CD14-positive monocyte (primary cell): ENCODE measurements around the gene PPP1R2C. TPM values are rescaled to one million over a fixed set of nuclear protein-coding genes. Genes with fewer than 3 reads are reported as not detected.

Experiments
- DNase-seq, 3 donors: peaks; one replicate each; pipeline ENCODE4 v3.0.0-alpha.2; 2011 to 2022
- H2AFZ ChIP-seq: 2 replicates; pipeline ENCODE4 v1.6.0; 2012; ENCODE audit warnings: mild to moderate bottlenecking, low read depth, low read length, inconsistent platforms; ENCODE audit not compliant: insufficient read depth, poor library complexity, severe bottlenecking
- H3K27ac ChIP-seq, 2 donors: 1 replicate in 1 of 2; 2 replicates in 1 of 2; pipeline ENCODE4 v1.5.1; 2012 to 2013; ENCODE audit warnings: low read length in 2 of 2, control low read depth in 1 of 2, inconsistent platforms in 1 of 2, low read depth in 1 of 2, mild to moderate bottlenecking in 1 of 2
- H3K27me3 ChIP-seq, 2 donors: one replicate each; pipeline versions ENCODE4 v1.6.0 to v1.6.1; 2011 to 2013; ENCODE audit warnings: low read length in 2 of 2; ENCODE audit not compliant: control insufficient read depth in 2 of 2, insufficient read depth in 2 of 2
- H3K36me3 ChIP-seq, 2 donors: replicated peaks in 1 of 2; 1 replicate in 1 of 2; 2 replicates in 1 of 2; pipeline versions ENCODE4 v1.5.1 to v1.6.1; 2012 to 2013; ENCODE audit warnings: low read length in 2 of 2, control low read depth in 1 of 2, inconsistent platforms in 1 of 2, mild to moderate bottlenecking in 1 of 2; ENCODE audit not compliant: insufficient read depth in 2 of 2, control insufficient read depth in 1 of 2
- H3K4me1 ChIP-seq, 2 donors: 1 replicate in 1 of 2; 2 replicates in 1 of 2; pipeline versions ENCODE4 v1.5.1 to v1.6.1; 2012 to 2013; ENCODE audit warnings: low read length in 2 of 2, control low read depth in 1 of 2, inconsistent platforms in 1 of 2, mild to moderate bottlenecking in 1 of 2, moderate library complexity in 1 of 2; ENCODE audit not compliant: insufficient read depth in 2 of 2, control insufficient read depth in 1 of 2
- H3K4me2 ChIP-seq: replicated peaks from 2 replicates; pipeline ENCODE3; 2012; ENCODE audit warnings: low read length, moderate library complexity, mild to moderate bottlenecking; ENCODE audit not compliant: poor library complexity, severe bottlenecking; ENCODE audit errors: extremely low read depth
- H3K4me3 ChIP-seq, 3 experiments: fragments of 200-600 bp in 1 of 3; sonication (generic) in 1 of 3; replicated peaks in 1 of 3; 1 replicate in 2 of 3; 2 replicates in 1 of 3; pipeline ENCODE4 v1.5.1; 2011 to 2013; ENCODE audit warnings: low read length in 3 of 3, mild to moderate bottlenecking in 3 of 3, control low read depth in 2 of 3, low read depth in 2 of 3, inconsistent platforms in 1 of 3, moderate library complexity in 1 of 3
- H3K79me2 ChIP-seq: 2 replicates; pipeline ENCODE4 v1.6.0; 2012; ENCODE audit warnings: mild to moderate bottlenecking, control low read depth, inconsistent platforms, low read length, moderate library complexity; ENCODE audit not compliant: insufficient read depth
- H3K9ac ChIP-seq: 2 replicates; pipeline ENCODE4 v1.6.0; 2017; ENCODE audit warnings: low read length, mild to moderate bottlenecking; ENCODE audit not compliant: insufficient read depth, poor library complexity, severe bottlenecking
- H3K9me3 ChIP-seq, 2 donors: replicated peaks in 1 of 2; 1 replicate in 1 of 2; 2 replicates in 1 of 2; pipeline versions ENCODE4 v1.5.1 to v1.6.1; 2012 to 2013; ENCODE audit warnings: low read length in 2 of 2, control low read depth in 1 of 2; ENCODE audit not compliant: control insufficient read depth in 1 of 2, insufficient read depth in 1 of 2
- H4K20me1 ChIP-seq: 2 replicates; pipeline ENCODE4 v1.6.0; 2012; ENCODE audit warnings: mild to moderate bottlenecking, low read length, control low read depth, moderate library complexity; ENCODE audit not compliant: insufficient read depth
- H3K27ac Mint-ChIP-seq, 7 donors: one replicate each; pipeline ENCODE4 v1.8.0; 2020; ENCODE audit warnings: mild to moderate bottlenecking in 7 of 7, mixed read lengths in 7 of 7, moderate library complexity in 6 of 7, inconsistent platforms in 2 of 7
- H3K27me3 Mint-ChIP-seq, 3 donors: one replicate each; pipeline ENCODE4 v1.8.0; 2021 to 2022; ENCODE audit warnings: low read depth in 3 of 3, mild to moderate bottlenecking in 3 of 3, mixed read lengths in 3 of 3, moderate library complexity in 3 of 3, inconsistent platforms in 1 of 3
- H3K36me3 Mint-ChIP-seq, 2 donors: one replicate each; pipeline ENCODE4 v1.8.0; 2020; ENCODE audit warnings: mixed read lengths in 2 of 2, inconsistent platforms in 1 of 2, mild to moderate bottlenecking in 1 of 2
- H3K4me1 Mint-ChIP-seq: one replicate; pipeline ENCODE4 v1.8.0; 2020; ENCODE audit warnings: mild to moderate bottlenecking, mixed read lengths
- H3K4me3 Mint-ChIP-seq, 2 donors: one replicate each; pipeline ENCODE4 v1.8.0; 2020; ENCODE audit warnings: mild to moderate bottlenecking in 2 of 2, mixed read lengths in 2 of 2, moderate library complexity in 1 of 2
- H3K9me3 Mint-ChIP-seq, 7 donors: one replicate each; pipeline ENCODE4 v1.8.0; 2020 to 2022; ENCODE audit warnings: mixed read lengths in 7 of 7, mild to moderate bottlenecking in 6 of 7, moderate library complexity in 6 of 7, inconsistent platforms in 2 of 7
- WGBS: methylation state at CpG from one replicate; pipeline ENCODE4 v1.1.5; 2013; ENCODE audit warnings: missing lambda C conversion rate; ENCODE audit not compliant: insufficient coverage; 5-methylcytosine and 5-hydroxymethylcytosine counted together
- intact Hi-C, 2 donors: fragments of 100-400 bp; cut with micrococcal nuclease; formaldehyde crosslinking; loops; one replicate each; pipeline versions ENCODE4 v1.15.0 to v1.15.1; 2023
- polyA plus RNA-seq, 3 donors: library from polyadenylated mRNA; depleted of rRNA in 1 of 3; unstranded in 2 of 3; stranded (reverse) in 1 of 3; fragments of 300-500 nt in 2 of 3; fragments of >200 nt in 1 of 3; fragmentation: Illumina TruSeq in 2 of 3; gene quantifications; 1 replicate in 2 of 3; 2 replicates in 1 of 3; pipeline ENCODE4 v1.2.3, GENCODE V29; 2012 to 2021
- TF ChIP-seq, protein P1 (sequence below): fragments of 200-600 bp; IDR thresholded peaks from one replicate; pipeline ENCODE4 v1.8.0; 2022; ENCODE audit warnings: antibody characterized with exemption, mild to moderate bottlenecking

Gene PPP1R2C
- polyA plus RNA-seq, 3 donors, result not detected

DNA sequence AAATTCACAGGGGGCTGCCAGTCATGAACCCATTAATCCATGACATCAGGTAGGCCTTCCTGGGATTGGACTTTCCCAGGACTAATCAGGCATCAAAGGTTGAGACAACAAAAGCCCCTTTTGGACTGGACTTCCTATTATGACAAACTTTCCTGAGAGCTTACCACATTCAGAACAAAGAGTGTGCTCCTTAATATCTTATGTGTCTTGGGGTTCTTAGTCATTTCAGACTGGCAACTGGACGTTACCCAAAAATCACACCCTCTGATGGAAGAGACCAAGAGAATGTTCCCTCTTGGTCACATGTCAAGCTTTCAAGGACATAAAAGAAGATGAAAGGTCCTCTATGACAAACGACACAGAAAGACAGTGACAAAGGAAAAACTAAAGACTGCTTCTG lies 31.6 kb upstream of the PPP1R2C start:
- intact Hi-C loops, result no loop called here
- Mint-ChIP-seq H3K9me3 (peaks cover 2 to 10% (median 5%) of the 10 kb centered on the region in 7 donors), H3K27ac (no peak overlapping the region), H3K4me3 (no peak overlapping the region), H3K27me3 (peaks cover 0 to 1% (median 0%) of the 10 kb centered on the region in 3 donors), H3K36me3 (no peaks in the 10 kb centered on the region), H3K4me1 (no peaks in the 10 kb centered on the region)
- Histone ChIP-seq H3K27ac (no peak overlapping the region), H3K4me2 (no peak overlapping the region), H3K9ac (no peak overlapping the region), H3K9me3 (no peaks in the 10 kb centered on the region), H2AFZ (no peak overlapping the region), H4K20me1 (no peaks in the 10 kb centered on the region), H3K4me1 (no peaks in the 10 kb centered on the region), H3K36me3 (no peaks in the 10 kb centered on the region), H3K4me3 (no peak overlapping the region), H3K79me2 (no peaks in the 10 kb centered on the region), H3K27me3 (no peaks in the 10 kb centered on the region)
- TF ChIP-seq, protein P1, sequence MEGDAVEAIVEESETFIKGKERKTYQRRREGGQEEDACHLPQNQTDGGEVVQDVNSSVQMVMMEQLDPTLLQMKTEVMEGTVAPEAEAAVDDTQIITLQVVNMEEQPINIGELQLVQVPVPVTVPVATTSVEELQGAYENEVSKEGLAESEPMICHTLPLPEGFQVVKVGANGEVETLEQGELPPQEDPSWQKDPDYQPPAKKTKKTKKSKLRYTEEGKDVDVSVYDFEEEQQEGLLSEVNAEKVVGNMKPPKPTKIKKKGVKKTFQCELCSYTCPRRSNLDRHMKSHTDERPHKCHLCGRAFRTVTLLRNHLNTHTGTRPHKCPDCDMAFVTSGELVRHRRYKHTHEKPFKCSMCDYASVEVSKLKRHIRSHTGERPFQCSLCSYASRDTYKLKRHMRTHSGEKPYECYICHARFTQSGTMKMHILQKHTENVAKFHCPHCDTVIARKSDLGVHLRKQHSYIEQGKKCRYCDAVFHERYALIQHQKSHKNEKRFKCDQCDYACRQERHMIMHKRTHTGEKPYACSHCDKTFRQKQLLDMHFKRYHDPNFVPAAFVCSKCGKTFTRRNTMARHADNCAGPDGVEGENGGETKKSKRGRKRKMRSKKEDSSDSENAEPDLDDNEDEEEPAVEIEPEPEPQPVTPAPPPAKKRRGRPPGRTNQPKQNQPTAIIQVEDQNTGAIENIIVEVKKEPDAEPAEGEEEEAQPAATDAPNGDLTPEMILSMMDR, result no peak
- no peak for DNase-seq
- no CpG with 5 or more reads among the region's 2 CpGs for WGBS

GRCh38 chrX:42807393-42807792 lies 29.4 kb upstream of the PPP1R2C start:
- no peak overlapping the region for H3K4me3 ChIP-seq
- Mint-ChIP-seq H3K9me3 (peaks cover 0 to 4% (median 0%) of the 10 kb centered on the region in 7 donors), H3K36me3 (no peaks in the 10 kb centered on the region), H3K27me3 (peaks cover 0 to 1% (median 0%) of the 10 kb centered on the region in 3 donors), H3K4me3 (no peak overlapping the region), H3K4me1 (no peaks in the 10 kb centered on the region), H3K27ac (no peak overlapping the region)
- intact Hi-C loops, result no loop called here
- no peaks in the 10 kb centered on the region for H4K20me1 ChIP-seq
- no peak overlapping the region for H3K27ac ChIP-seq
- H3K79me2 ChIP-seq, result no peaks in the 10 kb centered on the region
- H2AFZ ChIP-seq, result no peak overlapping the region
- no peaks in the 10 kb centered on the region for H3K4me1 ChIP-seq
- no peaks in the 10 kb centered on the region for H3K36me3 ChIP-seq
- no peak overlapping the region for H3K4me2 ChIP-seq
- H3K27me3 ChIP-seq, result no peaks in the 10 kb centered on the region
- no peak overlapping the region for H3K9ac ChIP-seq
- H3K9me3 ChIP-seq, result no peaks in the 10 kb centered on the region
- TF ChIP-seq, protein P1, result no peak
- DNase-seq, result no peak
- no CpG with 5 or more reads among the region's 1 CpG for WGBS
